GM19043 (cell line): ENCODE results near the gene CAPS2.

Experiments used
- ATAC-seq: cut with Tn5 transposase; IDR thresholded peaks from one replicate; pipeline ENCODE4 v1.9.1; 2021; ENCODE audit warnings: low read depth; ENCODE audit not compliant: unreplicated experiment

Gene CAPS2

DNA sequence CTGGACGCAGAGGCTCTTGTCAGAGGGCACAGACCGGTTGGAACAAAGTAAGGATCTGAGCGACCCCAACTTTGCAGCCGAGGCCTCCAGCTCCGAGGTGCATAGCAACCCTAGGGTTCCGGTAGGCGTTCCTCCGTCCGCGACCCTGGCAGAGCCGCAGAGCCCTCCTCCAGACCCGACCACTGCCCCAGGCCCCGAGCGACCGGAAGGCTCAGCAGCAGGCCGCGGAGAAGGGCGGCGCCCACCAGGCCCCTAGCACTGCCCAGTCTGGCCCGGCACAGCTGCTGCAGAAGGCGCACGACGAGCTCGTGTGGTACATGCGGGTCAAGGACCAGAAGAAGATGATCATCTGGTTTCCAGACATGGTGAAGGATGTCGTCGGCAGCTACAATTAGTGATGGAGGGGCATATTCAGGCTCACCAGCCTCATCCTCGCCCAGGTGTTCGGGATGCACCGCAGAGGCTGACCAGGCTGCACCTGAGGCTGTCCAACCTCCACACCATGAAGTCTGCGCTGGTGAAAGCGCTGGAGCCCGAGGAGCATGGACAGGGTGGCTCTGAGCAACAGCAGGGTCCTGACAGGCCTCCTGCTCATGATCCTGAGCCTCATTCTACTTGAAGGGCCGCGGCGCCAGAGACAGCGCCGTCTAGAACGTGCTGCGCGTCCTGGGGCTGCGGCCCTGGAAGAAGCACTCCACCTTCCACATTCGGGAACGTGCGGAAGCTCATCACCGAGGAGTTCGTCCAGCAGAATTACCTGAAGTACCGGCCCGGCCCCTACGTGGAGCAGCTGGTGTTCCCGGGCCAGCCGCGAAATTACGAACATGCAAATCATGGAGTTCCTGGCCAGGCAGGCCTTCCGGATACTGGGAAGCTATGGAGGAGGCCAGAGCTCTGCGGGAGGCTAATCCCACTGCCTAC lies 24.5 kb downstream of the CAPS2 start:
- ATAC-seq = no peak

- ATAC-seq = no peak
Measured at GRCh38 chr12:75302781-75303180, 27.3 kb downstream of the CAPS2 start.

DNA sequence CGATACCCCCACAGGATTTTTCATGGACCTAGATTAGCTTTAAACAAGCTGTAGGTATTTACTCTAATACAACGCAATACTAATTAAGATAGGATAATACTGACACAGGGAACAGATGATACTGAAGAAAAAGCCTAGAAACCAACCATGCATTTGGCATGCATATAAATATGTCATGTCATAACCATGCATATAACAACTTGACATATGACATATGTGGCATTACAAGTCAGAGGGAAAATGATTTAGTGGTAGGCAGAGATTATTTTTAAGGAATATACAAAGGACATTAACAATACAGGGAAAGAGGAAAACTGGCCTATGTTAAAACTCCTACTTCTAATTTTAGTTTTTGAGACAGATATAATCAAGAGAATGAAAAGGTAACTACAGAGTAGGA lies 27.9 kb downstream of the CAPS2 start:
- ATAC-seq = no peak

DNA sequence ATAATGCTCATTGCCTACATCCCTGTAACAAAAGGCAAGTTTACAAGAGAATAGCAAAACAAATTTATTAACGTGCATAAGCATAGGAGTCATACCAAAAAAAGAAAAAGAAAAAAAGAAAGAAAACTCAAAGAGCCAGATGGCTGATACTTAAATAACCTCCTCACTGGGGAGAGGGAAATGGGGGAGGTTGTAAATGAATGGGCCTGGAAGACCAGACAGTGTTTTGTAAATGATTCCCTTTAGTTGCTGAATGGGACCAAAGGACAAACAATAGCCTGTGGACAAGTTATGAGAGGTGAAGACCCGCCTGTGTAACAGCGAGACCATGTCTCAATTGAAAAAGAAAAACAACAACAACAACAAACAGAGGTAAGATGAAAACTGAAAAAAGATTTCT lies 35.3 kb downstream of the CAPS2 start:
- ATAC-seq = no peak

- ATAC-seq = no peak
Measured at GRCh38 chr12:75294336-75294735, 35.8 kb downstream of the CAPS2 start.

- no peak for ATAC-seq
Measured at GRCh38 chr12:75291014-75291413, 39.1 kb downstream of the CAPS2 start.

DNA sequence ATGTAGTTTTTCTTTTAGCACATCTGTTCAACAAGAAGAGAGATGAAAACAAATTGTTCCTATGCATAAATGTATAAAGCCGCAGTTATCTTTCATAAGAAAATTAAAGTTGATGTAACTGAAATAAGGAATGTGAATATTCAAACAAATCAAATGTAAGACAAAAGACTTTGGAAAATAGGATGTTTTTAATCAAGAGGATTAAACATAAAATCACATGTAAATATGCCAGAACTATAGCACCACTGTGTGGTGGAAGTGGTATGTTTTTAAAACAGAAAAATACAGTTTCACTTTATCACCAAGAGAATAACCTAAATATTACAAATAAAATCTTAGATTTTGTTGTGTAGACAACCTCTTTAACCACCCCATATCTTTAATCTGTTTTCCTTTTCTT lies 40.4 kb downstream of the CAPS2 start:
- no peak for ATAC-seq

- no peak for ATAC-seq
Measured at GRCh38 chr12:75288860-75289259, 41.3 kb downstream of the CAPS2 start.

GRCh38 chr12:75275702-75276101 lies 54.4 kb downstream of the CAPS2 start:
- ATAC-seq = no peak

- no peak for ATAC-seq
Measured at GRCh38 chr12:75271576-75271975, 58.5 kb downstream of the CAPS2 start.

GRCh38 chr12:75270157-75270556 lies 60.0 kb downstream of the CAPS2 start:
- no peak for ATAC-seq

DNA sequence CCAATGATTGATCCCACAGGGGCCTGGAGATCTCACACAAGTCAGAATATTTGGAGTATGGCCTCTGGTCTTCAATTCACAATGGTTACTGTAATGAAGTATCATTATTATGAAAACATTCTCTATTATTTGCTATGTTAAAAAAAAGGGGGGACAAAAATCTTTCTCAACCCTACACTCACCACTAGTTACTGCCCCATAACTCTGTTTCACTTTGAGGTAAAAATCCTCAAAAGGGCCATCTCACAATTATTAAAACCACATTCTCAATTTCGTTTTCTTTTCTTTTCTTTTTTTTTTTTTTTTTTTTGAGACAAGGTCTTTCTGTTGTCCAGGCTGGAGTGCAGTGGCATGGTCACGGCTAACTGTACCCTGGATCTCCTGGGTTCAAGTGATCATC lies 60.9 kb downstream of the CAPS2 start:
- ATAC-seq = no peak

- ATAC-seq = no peak
Measured at GRCh38 chr12:75260316-75260715, 69.8 kb downstream of the CAPS2 start.

DNA sequence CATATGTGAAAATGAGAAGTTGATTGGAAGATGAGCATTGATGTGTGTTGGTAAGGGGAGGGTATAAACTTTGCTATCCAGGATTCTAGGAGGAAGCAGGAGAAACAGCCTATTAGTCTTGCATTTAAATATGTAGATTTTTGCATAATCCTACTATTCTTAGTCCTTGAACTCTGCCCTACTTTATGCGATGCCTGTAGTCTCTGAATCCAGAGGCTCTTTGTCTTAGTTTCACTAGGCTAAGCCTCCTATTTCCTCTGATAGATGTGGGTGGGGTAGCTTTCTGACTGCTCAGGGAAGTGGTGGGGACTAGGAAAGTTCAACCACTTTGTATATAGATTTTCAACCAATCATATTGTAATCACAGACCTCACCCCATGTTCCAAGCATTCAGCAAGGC lies 71.0 kb downstream of the CAPS2 start:
- no peak for ATAC-seq

GRCh38 chr12:75257510-75257909 lies 72.6 kb downstream of the CAPS2 start:
- no peak for ATAC-seq

- no peak for ATAC-seq
Measured at GRCh38 chr12:75245108-75245507, 85.0 kb downstream of the CAPS2 start.

- peak; percentile 79 for ATAC-seq
Measured at GRCh38 chr12:75239987-75240386, 90.1 kb downstream of the CAPS2 start.

DNA sequence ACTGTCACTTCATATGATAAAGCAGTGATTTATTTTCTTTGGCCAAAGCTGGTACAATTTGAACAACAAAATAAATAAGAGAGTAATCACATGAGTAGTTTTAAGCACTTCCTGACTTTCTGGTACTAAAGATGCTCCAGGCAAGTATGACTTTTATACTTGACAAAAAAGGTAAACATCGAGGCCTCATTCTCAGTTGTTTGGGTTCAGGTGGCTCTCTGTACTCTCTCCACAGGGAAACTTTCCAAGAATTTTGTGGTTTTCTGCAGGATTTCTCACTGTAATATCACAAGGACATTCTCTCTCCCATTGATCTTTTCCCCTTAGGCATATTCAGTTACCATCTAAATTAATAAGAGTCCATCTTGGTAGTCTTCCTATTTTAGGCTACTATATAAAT lies 93.9 kb downstream of the CAPS2 start:
- ATAC-seq = no peak

DNA sequence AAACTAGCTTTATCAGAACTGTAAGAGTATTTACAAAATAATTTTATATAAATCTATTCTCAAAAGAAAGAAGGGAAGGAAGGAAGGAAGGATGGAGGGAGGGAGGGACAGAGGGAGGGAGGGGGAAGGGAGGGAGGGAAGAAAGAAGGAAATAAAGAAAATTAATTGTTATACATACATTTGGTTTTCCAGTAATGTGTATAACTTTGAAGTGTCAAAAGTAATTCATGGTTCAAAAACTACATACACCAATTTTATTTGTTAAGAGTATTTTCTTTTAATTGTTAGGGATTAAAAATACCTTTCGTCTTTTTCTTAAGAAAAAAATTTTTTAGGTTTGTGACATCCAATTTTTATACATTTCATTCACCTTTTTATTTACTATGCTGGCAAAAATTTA lies 103.0 kb downstream of the CAPS2 start:
- no peak for ATAC-seq
